Fibroblast of skin of left biceps (primary cell): ENCODE data around the gene PPT1.
"Not testable (repeated sequence)": the region's sequence is repeated elsewhere in the genome, so short reads cannot be mapped to it uniquely, and the experiment has no call there.

Experiments used
- DNase-seq, 2 experiments: peaks; one replicate each; pipeline ENCODE4 v3.0.0-alpha.2; 2013; ENCODE audit warnings: low read depth in 2 of 2

The PPT1 gene

GRCh38 chr1:40057310-40058030 lies 39.6 kb downstream of the PPT1 start:
- DNase-seq: no peak

- DNase-seq: no peak
Measured at GRCh38 chr1:40056519-40057309, 40.3 kb downstream of the PPT1 start.

DNA sequence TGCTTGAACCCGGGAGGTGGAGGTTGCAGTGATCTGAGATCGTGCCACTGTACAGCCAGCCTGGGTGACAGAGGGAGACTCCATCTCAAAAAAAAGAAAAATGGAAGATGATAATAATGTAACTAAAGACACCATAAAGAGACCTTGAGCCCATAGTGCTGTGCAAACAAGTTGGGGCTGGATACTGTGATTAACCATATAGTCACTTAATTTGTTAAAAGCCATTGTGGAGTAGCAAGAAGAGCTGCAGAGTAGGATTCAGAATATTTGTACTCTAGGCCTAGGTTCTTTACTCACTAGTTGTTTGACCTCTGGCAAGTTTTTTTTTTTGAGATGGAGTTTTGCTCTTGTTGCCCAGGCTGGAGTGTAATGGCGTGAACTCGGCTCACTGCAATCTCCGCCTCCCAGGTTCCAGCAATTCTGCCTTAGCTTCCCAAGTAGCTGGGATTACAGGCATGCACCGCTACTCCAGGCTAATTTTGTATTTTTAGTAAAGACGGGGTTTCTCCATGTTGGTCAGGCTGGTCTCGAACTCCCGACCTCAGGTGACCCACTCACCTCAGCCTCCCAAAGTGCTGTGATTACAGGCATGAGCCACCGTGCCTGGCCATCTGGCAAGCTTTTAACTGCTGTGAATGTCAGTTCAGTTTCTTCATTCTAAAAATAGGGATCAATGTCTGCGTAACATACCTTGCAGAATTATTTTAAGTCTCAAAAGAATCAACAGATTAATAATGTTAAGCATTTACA lies 43.7 kb downstream of the PPT1 start:
- DNase-seq: no peak

DNA sequence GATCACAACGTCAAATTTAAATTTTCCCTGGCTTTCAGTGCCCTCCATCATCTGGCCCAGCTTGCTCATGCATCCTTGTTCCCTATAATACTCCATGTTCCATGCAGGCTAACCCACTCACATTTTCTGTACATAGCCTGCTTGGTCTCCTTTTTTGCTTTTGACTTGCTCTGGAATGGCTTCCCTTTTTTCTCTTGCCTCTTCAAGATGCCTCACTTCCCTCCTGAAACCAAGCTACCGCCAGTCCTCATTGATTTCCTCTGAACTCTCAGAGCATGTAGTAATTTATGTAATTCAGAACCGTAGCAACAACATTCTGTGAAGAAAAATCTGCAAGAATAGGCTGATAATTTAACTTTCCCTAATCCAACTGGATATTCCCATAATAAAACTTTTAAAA lies 46.2 kb downstream of the PPT1 start:
- no peak for DNase-seq

DNA sequence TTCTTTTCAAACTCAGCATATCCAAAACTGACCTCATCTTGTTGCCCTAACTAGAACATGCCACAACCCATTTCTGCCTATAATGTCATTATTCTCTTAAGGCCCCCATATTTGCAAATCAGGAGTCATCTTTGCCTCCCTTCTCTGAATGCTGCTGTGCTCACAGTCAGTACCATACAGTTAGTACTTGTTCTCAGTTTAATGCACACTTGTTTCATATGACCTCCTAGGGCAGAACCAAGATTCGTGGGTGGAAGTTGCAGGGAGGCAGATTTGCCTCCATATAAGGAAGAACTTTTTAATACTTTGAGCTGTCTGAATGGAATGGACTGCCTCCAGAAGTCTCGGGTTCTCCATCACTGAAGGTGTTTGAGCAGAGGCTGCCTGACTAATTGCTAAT lies 47.3 kb downstream of the PPT1 start:
- no peak for DNase-seq

GRCh38 chr1:40047769-40048168 lies 49.3 kb downstream of the PPT1 start:
- no peak for DNase-seq

DNA sequence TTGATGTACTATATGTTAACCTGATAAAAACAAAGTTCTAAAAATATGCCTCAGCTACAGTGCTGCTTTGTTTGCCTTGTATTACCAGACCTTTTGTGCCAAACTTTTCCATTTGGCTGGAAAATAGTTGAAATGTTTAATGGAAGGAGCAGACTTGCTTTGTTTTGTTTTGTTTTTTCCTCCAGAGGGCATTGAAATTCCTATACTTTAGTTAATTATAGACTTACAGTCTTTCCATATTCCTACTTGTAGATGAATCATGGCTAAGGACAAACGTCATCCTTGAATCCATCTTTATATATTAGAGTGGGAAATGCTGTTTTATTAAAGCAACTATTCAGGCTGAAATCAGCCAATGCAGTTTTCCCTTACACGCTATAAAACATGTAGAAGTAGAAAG lies 49.8 kb downstream of the PPT1 start:
- DNase-seq: no peak

DNA sequence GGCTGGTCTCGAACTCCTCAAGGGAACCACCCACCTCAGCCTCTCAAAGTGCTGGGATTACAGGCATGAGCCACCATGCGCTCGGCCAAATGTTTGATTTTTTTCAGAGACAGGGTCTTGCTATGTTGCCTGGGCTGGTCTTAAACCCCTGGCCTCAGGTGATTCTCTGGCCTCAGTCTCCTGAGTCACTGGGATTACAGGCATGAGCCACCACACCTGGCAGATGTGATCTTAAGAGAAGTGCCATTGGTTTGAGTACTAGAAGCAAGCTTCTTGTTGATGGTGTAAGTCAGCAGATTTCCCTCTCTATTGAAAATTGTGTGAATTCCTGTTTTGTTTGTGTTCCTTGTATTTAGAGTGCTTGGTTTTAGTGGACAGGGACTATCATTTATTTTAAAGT lies 51.3 kb downstream of the PPT1 start:
- DNase-seq: no peak

GRCh38 chr1:40045182-40045581 lies 51.9 kb downstream of the PPT1 start:
- DNase-seq: no peak

DNA sequence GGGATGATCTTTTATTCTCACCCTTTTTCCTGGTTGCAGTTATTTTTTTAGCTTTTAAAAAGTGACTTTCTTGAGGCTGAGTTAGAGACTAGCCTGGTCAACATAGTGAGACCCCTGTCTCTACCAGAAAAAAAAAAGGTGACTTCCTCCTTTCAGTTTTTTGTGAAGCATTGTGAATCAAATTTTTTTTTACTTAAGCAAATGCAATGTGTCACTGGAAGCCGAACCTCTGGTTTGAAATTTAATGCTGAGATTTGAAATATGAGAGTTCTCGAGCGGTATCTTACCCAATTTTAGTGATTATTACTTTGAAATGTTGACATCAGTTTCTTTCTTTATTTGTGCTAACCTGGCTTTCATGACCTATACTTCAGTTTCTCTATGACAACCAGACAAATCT lies 52.9 kb downstream of the PPT1 start:
- DNase-seq: no peak

DNA sequence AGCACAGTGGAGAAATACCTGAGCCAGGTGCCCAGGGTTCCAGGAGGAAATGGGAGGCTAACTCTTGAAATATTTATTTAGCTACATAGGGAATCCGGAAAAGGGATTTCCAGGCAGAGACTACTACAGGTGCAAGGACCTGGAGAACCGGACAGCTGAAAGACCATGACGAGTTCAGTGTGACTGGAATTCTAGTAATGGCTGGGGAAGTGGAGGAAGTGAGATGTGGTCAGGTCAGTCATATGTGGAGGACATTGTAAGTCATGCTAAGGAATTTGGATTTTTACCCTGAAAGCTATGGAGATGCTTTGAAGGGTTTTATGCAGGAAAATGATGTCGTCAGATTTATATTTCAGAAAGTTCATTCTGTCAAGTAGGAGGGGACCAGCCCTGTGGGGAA lies 54.7 kb downstream of the PPT1 start:
- DNase-seq: no peak

- DNase-seq: no peak
Measured at GRCh38 chr1:40041466-40041838, 55.6 kb downstream of the PPT1 start.

DNA sequence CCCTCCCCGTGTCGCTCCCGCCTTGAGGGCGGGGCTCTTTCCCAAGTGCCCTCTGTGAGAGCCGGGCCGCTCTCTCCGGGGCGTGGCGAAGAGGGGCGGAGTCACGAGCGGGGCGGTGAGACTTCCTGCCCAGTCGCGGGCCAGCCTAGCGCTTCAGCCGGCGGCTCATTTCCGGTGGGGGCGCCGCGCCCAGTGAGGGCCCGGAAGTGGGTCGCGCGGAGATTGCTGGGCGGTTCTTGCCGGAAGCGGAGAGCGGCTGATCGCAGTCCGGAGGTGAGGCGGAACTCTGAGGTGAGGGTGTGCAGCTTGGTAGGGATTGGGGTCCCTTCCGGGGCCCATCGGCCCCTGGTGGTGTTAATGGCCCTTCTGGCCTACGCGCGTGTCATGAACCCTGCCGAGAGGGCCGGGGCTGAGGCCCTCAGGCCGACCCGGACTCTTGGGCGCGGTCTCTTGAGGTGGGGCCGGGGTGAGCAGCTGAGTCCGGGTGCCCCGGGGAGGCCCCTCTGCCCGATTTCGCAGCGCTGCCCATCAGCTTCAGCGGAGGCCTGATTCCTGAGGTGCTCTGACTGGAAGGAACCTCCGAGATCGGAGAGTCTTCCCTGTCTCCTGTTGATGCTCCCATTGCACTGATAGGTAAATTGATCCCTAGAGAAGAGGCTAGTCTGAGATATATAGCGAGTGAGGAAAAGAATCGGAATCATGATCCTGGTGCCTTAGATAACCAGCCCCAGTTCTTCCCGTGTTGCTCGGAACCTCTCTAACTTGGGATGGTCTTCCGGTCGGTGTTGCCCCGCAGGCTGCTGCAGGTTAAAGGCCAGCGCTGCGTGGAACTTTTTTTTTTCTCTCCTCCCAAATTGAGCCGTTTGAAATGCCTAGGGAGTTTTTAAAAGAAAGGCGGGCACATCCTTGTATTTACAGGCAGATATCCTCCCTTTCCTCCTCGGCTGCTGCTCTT lies 56.3 kb downstream of the PPT1 start, which contains the start of gene CAP1:
CAP1 (plus strand) TSS at position 219 of the 955 bp plus-strand sequence. CDS start 18,618 bp downstream, outside the sequence.
- peak; percentile 96 to 97 for DNase-seq

- peak; percentile 81 to 84 for DNase-seq
Measured at GRCh38 chr1:40039757-40040510, 57.1 kb downstream of the PPT1 start.

DNA sequence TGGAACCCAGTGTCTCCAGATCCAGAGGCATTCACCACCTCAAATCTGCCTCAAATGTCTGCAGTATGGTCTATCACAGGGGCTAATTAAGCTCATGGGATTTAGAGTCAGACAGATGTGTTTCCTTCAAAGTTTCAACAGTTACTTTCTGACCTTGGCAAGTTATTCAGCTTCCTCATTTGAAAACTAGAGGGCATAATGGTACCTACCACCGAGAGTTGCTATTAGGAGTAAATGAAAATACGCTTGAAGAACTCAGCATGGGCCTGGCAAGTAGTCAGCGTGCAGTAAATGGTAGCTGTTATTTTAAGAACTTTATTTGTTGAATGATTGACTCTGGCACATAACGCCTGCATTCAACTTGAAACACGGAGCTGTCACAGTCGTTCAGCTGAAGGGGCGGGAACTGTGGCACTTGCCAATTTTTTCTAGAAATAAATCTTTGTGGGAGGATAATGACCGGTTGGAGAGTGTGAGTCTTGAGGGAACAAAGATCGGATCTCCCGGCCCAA lies 57.8 kb downstream of the PPT1 start:
- DNase-seq: peak in 1 of 2 experiments; percentile 13

DNA sequence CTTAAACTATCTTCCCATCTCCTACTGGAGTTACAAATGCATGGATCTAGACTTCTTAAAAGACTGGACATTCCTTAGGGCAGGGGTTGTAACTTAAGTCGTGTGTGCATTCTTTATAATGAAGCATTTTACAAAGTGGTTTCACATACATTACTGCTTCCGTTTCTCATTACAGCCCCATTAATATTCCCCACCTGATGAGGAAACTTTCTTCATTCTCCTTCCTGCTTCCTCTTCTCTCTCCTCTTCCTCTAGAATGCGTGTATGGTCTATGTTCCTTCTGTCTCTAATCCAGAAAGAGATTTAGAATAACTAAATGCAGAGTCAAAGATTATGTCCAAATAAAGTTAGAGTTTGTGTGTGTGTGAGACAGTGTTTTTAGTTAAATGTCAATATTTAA lies 58.4 kb downstream of the PPT1 start:
- no peak for DNase-seq

DNA sequence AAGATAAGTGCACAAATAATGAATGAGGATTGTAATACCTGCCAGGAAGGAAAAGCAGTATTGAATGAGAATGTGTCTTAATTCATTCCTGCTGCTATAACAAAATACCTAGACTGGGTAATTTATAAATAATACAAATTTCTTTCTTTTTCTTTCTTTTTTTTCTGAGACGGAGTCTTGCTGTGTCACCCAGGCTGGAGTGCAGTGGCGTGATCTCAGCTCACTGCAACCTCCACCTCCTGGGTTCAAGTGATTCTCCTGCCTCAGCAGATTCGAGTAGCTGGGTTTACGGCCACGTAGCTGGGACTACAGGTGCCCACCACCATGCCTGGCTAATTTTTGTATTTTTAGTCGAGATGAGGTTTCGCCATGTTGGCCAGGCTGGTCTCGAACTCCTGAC lies 59.8 kb downstream of the PPT1 start:
- DNase-seq: not testable (repeated sequence)

- peak in 1 of 2 experiments; percentile 42 for DNase-seq
Measured at GRCh38 chr1:40036574-40036973, 60.5 kb downstream of the PPT1 start.

DNA sequence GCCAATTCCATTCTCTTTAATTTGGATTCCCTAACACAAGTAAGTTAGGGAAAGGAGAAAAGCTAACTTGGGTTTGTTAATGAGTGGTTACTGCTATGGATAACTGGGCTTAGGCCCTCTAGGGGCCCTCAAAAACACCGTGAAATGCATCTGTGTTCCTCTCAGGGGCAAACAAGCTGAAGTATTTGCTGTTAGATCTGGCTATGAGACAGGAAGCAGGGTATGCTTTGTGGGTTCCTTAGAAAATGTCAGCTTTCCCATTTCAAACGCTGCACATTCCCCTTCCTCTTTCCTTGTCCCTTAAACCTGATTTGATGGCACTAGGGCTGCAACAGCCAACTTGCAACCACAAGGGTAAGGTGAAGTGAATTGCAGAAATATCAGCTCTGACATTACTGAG lies 62.2 kb downstream of the PPT1 start:
- DNase-seq: no peak

DNA sequence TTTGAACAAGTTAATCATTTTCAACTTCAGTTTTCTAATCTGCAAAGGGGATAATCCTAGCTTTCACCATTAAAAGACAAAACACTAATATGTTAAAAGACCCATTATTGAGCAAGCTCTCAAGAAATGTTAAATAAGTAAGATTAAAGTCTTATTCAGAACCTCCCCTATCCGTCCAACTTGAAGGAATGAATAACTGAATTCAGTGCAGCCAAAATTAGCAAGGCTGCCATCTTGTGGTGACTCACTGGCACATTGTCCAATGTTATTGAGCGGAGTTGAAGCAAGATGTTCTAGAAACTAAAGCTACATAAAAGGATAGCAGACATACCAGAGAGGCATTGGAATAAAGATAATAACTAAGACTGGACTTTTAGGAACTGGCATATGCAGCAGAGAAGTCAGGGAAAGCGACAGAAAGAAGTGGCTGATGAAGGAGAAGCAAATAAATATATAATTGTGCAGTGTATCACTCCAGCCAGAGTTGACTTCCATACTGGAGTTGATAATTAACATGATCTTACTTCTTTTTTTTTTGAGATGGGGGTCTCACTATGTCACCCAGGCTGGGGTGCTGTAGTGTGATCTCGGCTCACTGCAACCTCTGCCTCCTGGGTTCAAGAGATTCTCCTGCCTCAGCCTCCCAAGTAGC lies 64.7 kb downstream of the PPT1 start:
- DNase-seq: peak in 1 of 2 experiments; percentile 29
